Measurements from ENCODE around the gene PTPRD. TPM values are rescaled to one million over a fixed set of nuclear protein-coding genes. Genes with fewer than 3 reads are reported as not detected.

Gene PTPRD
- total RNA-seq, 1 donor from 2014 or later, result 336 TPM

- DNase-seq, result no peak
These were observed 347.6 kb downstream of the PTPRD start for GRCh38 chr9:10265153-10265631.

- no peak for DNase-seq
These were observed 352.3 kb downstream of the PTPRD start for GRCh38 chr9:10260501-10260900.

- DNase-seq, result no peak
These were observed 353.1 kb downstream of the PTPRD start for GRCh38 chr9:10259668-10260067.

- no peak for DNase-seq
These were observed 357.0 kb downstream of the PTPRD start for GRCh38 chr9:10255758-10256157.

- DNase-seq, result no peak
These were observed 358.5 kb downstream of the PTPRD start for GRCh38 chr9:10254338-10254737.

- DNase-seq, result no peak
These were observed 359.5 kb downstream of the PTPRD start for GRCh38 chr9:10253341-10253740.

GRCh38 chr9:10252174-10252573, 360.6 kb downstream of the PTPRD start:
- no peak for DNase-seq

- DNase-seq, result no peak
These were observed 361.3 kb downstream of the PTPRD start for GRCh38 chr9:10251490-10251889.

- DNase-seq, result no peak
These were observed 362.6 kb downstream of the PTPRD start for GRCh38 chr9:10250219-10250618.

- no peak for DNase-seq
These were observed 363.9 kb downstream of the PTPRD start for GRCh38 chr9:10248890-10249289.

GRCh38 chr9:10242255-10242654, 370.5 kb downstream of the PTPRD start:
- DNase-seq, result no peak

- DNase-seq, result no peak
These were observed 374.7 kb downstream of the PTPRD start for GRCh38 chr9:10238087-10238486.

GRCh38 chr9:10237584-10237983, 375.2 kb downstream of the PTPRD start:
- DNase-seq, result no peak

- no peak for DNase-seq
These were observed 376.6 kb downstream of the PTPRD start for GRCh38 chr9:10236161-10236560.

GRCh38 chr9:10235376-10235775, 377.4 kb downstream of the PTPRD start:
- no peak for DNase-seq

GRCh38 chr9:10232352-10232930, 380.4 kb downstream of the PTPRD start:
- no peak for DNase-seq

GRCh38 chr9:10230512-10230911, 382.3 kb downstream of the PTPRD start:
- no peak for DNase-seq

GRCh38 chr9:10228082-10228481, 384.7 kb downstream of the PTPRD start:
- DNase-seq, result no peak

GRCh38 chr9:10226996-10227395, 385.8 kb downstream of the PTPRD start:
- no peak for DNase-seq

GRCh38 chr9:10212702-10213101, 400.1 kb downstream of the PTPRD start:
- no peak for DNase-seq

GRCh38 chr9:10208691-10209069, 404.1 kb downstream of the PTPRD start:
- no peak for DNase-seq

GRCh38 chr9:10204276-10204675, 408.5 kb downstream of the PTPRD start:
- DNase-seq, result no peak

GRCh38 chr9:10173561-10173960, 439.2 kb downstream of the PTPRD start:
- no peak for DNase-seq

- DNase-seq, result no peak
These were observed 440.3 kb downstream of the PTPRD start for GRCh38 chr9:10172476-10172875.

- no peak for DNase-seq
These were observed 444.6 kb downstream of the PTPRD start for GRCh38 chr9:10168241-10168640.
